ENCODE data around the gene NPB.

Gene NPB

GRCh38 chr17:81941484-81942166 is 39.6 kb downstream of the NPB start:
- no peak for DNase-seq

DNA sequence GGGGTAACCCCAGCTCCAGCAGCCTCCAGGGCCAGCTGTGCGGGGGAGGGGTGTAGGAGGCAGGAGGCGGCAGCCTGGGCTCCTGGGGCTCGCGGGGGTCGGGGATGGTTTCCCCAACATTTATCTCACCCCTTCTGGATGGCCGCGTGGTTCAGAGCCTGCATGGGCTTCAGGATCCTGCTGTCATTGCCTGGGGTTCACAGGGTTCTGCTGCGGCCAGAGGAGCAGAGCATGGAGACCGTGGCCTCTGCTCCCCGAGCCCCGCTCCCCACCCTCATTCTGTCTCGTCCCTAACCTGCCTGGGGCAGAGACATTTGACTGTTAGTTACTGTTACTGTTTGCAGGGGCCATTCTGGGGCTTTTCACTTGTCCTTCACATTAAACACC is 40.1 kb downstream of the NPB start:
- no peak for DNase-seq

- DNase-seq = no peak
These were observed 42.8 kb downstream of the NPB start for GRCh38 chr17:81944858-81945257.

DNA sequence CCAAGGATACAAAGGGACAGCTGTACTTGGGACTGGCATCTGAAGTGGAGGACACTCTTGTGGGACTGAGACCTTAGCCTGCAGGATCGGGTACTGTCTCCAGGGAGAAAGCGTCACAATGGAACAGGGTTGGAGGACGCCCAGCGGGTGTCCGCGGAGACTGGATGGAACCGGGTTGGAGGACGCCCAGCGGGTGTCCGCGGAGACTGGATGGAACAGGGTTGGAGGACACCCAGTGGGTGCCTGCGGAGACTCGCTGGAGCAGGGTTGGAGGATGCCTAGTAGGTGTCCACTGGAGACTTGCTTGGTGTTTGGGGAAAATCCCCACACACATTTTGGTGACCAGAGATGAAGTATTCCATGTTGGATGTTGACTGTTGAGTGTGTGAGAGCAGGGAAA is 45.2 kb downstream of the NPB start, which contains the start of gene MYADML2:
TSS of gene MYADML2 (minus strand) at position 45 of the 400 bp plus-strand sequence. CDS start 5,492 bp downstream, outside the sequence.
- DNase-seq = no peak

- no peak for DNase-seq
These were observed 46.8 kb downstream of the NPB start for GRCh38 chr17:81948635-81949378.

DNA sequence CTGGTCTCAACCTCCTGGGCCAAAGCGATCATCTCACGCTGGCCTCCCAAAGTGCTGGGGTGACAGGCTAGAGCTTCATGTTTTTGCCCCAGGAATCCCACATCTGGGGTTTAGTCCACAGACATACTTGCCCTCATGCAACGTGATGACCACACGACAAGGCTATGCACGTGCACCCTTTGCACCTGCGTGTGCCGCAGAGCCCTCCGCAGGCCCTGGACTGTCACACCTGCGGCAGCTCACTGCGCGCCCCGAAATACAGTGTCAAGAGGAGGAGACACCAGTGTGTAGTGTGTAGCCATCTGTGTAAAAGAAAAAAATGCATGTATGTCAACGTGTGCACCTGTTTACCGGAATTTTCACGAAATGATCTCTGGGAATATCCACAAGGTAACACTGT is 48.5 kb downstream of the NPB start:
- no peak for DNase-seq

- DNase-seq = no peak
These were observed 50.0 kb downstream of the NPB start for GRCh38 chr17:81951785-81952684.

Data from fibroblast of skin of back (primary cell).